ENCODE measurements around the gene ZNF865.

ZNF865 gene

DNA sequence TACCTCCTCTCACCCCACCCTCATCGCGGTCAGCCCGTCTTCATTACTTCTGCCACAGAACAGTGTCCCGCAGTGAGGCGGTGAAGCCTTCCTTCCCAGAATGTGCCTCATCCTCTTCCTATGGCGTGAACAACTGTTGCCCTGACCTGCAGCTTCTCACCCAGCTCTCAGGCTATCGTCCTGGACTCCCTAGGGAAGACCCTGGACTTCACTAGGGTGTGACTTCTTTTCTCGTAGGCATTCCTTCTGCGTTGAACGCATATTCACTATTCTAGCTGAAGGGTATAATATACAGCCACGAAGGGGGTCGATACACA, 982 bp downstream of the ZNF865 start:
- Mint-ChIP-seq H3K27me3 (ENCODE audit: low read depth, poor library complexity) (no peaks in the 10 kb centered on the region), H3K36me3 (ENCODE audit: low read depth) (peaks cover 49% of the 10 kb centered on the region), H3K4me3 (peak overlapping the region; percentile 95), H3K9me3 (peaks cover 6% of the 10 kb centered on the region), H3K4me1 (peaks cover 51% of the 10 kb centered on the region), H3K27ac (peak overlapping the region; percentile 98)
- no peak for DNase-seq
- TF ChIP-seq CTCF (IDR thresholded peaks at IDR 0.05): no peak

DNA sequence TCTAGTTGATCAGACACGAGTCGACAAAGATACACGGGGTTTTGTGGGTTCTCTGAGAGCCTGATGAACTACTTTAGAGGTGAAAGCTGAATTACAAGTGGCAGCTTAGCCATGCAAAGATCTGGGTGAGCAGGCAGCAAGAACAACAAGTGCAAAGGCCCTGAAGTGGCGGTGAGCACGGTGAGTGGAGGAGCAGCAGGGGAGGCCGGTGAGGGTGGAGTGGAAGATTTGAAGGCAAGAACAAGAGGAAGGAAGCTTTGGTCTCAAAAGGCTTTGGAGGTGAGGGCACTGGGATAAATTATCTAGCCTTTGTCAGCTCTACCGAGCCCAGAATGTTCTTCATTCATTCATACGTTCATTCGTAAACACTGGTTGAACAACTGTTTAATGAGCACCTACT, 1.4 kb downstream of the ZNF865 start:
- peaks cover 6% of the 10 kb centered on the region for H3K9me3 Mint-ChIP-seq
- H3K36me3 Mint-ChIP-seq (ENCODE audit: low read depth): peaks cover 49% of the 10 kb centered on the region
- no peak for DNase-seq
- H3K27ac Mint-ChIP-seq: peak overlapping the region; percentile 98
- TF ChIP-seq CTCF (IDR thresholded peaks at IDR 0.05): no peak
- H3K4me3 Mint-ChIP-seq: peak overlapping the region; percentile 95
- H3K4me1 Mint-ChIP-seq: peaks cover 47% of the 10 kb centered on the region
- H3K27me3 Mint-ChIP-seq (ENCODE audit: low read depth, poor library complexity): no peaks in the 10 kb centered on the region

DNA sequence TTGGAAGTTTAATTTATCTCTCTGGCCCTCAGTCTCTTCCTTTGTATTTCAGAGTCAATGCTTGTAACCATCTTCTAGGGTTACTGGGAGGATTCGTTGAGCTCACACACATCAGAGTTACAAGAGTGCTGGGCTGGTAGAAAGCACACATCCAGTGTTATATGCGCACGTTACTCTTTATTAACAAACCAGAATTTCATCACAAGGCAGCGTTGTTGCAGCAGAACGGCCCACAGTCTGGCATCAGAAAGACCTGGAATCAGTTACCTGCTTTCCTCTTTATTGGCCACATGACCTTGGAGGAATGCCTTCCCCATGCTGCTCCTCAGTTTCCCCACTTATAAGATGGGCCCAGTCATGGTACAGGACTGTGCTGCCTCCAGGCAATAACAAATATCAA, 3.9 kb downstream of the ZNF865 start:
- no peak overlapping the region for H3K4me3 Mint-ChIP-seq
- H3K4me1 Mint-ChIP-seq: peaks cover 40% of the 10 kb centered on the region
- no peak for TF ChIP-seq CTCF (IDR thresholded peaks at IDR 0.05)
- H3K27ac Mint-ChIP-seq: no peak overlapping the region
- H3K27me3 Mint-ChIP-seq (ENCODE audit: low read depth, poor library complexity): no peaks in the 10 kb centered on the region
- DNase-seq: no peak
- no peaks in the 10 kb centered on the region for H3K9me3 Mint-ChIP-seq
- peaks cover 54% of the 10 kb centered on the region for H3K36me3 Mint-ChIP-seq (ENCODE audit: low read depth)

GRCh38 chr19:55611300-55611982, 6.0 kb downstream of the ZNF865 start:
- Mint-ChIP-seq H3K27me3 (ENCODE audit: low read depth, poor library complexity) (no peaks in the 10 kb centered on the region), H3K4me3 (no peak overlapping the region), H3K36me3 (ENCODE audit: low read depth) (peaks cover 54% of the 10 kb centered on the region), H3K4me1 (peaks cover 28% of the 10 kb centered on the region), H3K9me3 (no peaks in the 10 kb centered on the region), H3K27ac (peak overlapping the region; percentile 64)
- TF ChIP-seq CTCF (IDR thresholded peaks at IDR 0.05): no peak
- no peak for DNase-seq

- no peaks in the 10 kb centered on the region for H3K9me3 Mint-ChIP-seq
Measured at GRCh38 chr19:55611983-55612645, 6.7 kb downstream of the ZNF865 start.

More at GRCh38 chr19:55611983-55612645, 6.7 kb downstream of the ZNF865 start:
- Mint-ChIP-seq H3K4me1 (peaks cover 21% of the 10 kb centered on the region), H3K36me3 (ENCODE audit: low read depth) (peaks cover 54% of the 10 kb centered on the region), H3K27me3 (ENCODE audit: low read depth, poor library complexity) (no peaks in the 10 kb centered on the region), H3K27ac (peak overlapping the region; percentile 83), H3K4me3 (no peak overlapping the region)
- TF ChIP-seq CTCF (IDR thresholded peaks at IDR 0.05): no peak
- DNase-seq: no peak

All from nephron progenitor cell (in vitro differentiated cells).